ENCODE measurements around the gene SLC38A3. TPM values are rescaled to one million over a fixed set of nuclear protein-coding genes. Genes with fewer than 3 reads are reported as not detected.

SLC38A3 gene
- total and polyA plus RNA-seq, 2 of the 8 experiments (the other 6 are each of a cell fraction or from before 2014, with no cell fraction given) = 1.2 to 3.7 TPM

DNA sequence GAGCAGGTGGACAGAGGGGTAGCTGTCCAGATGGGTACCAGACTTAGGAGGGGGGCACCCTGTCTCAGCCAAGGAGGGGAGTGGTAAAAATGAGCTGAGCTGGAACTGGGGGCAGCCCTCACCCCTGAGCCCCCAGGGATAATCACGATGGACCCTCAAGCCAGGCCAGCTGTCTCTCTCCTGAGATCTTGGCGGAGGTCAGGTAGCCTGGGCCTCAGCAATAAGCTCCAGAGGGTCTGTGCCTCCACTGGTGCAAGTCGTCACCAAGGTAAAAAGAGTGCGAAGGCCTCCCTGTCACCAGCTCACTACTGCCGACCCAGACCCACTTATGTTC is 5.1 kb downstream of the SLC38A3 start (continued):
- TF ChIP-seq RXRA (IDR thresholded peaks at IDR 0.05; ENCODE audit: insufficient read depth, low read depth, low read length) (no peak), PHF8 (conservative IDR thresholded peaks at IDR 0.05; ENCODE audit: low read depth, low read length) (no peak)

All from H1 (cell line).